Neuron (in vitro differentiated cells): ENCODE data around the gene GNPDA1.

Source experiments
- H2AFZ ChIP-seq: one replicate; pipeline ENCODE4 v1.6.1; 2013; ENCODE audit warnings: low read depth, mild to moderate bottlenecking, inconsistent platforms, low read length, moderate library complexity
- H3K27me3 ChIP-seq: one replicate; pipeline ENCODE4 v1.6.1; 2013; ENCODE audit warnings: low read length; ENCODE audit not compliant: insufficient read depth
- H3K36me3 ChIP-seq: one replicate; pipeline ENCODE4 v1.6.1; 2013; ENCODE audit warnings: low read length; ENCODE audit not compliant: insufficient read depth
- H3K4me1 ChIP-seq: one replicate; pipeline ENCODE4 v1.6.1; 2013; ENCODE audit warnings: low read length; ENCODE audit not compliant: insufficient read depth
- H3K4me3 ChIP-seq: 2 replicates; pipeline ENCODE4 v1.5.1; 2013; ENCODE audit warnings: mild to moderate bottlenecking, low read length, moderate library complexity
- H3K9me3 ChIP-seq: one replicate; pipeline ENCODE4 v1.6.1; 2013; ENCODE audit warnings: low read length

GNPDA1 gene

GRCh38 chr5:141966963-141967333 is 45.9 kb downstream of the GNPDA1 start:
- H3K4me1 ChIP-seq, result peaks cover 13% of the 10 kb centered on the region

GRCh38 chr5:141966275-141966962 is 46.4 kb downstream of the GNPDA1 start:
- peaks cover 13% of the 10 kb centered on the region for H3K4me1 ChIP-seq
- H3K36me3 ChIP-seq, result peaks cover 3% of the 10 kb centered on the region
- no peaks in the 10 kb centered on the region for H3K9me3 ChIP-seq
- no peaks in the 10 kb centered on the region for H3K27me3 ChIP-seq
- H3K4me3 ChIP-seq, result no peak overlapping the region
- no peak overlapping the region for H2AFZ ChIP-seq

More at GRCh38 chr5:141966963-141967333, 45.9 kb downstream of the GNPDA1 start:
- no peak overlapping the region for H2AFZ ChIP-seq
- H3K4me3 ChIP-seq, result no peak overlapping the region
- H3K36me3 ChIP-seq, result peaks cover 3% of the 10 kb centered on the region
- no peaks in the 10 kb centered on the region for H3K27me3 ChIP-seq
- H3K9me3 ChIP-seq, result no peaks in the 10 kb centered on the region

GRCh38 chr5:141965071-141965470 is 47.8 kb downstream of the GNPDA1 start:
- H3K9me3 ChIP-seq, result no peaks in the 10 kb centered on the region
- no peaks in the 10 kb centered on the region for H3K27me3 ChIP-seq
- no peak overlapping the region for H2AFZ ChIP-seq
- no peak overlapping the region for H3K4me3 ChIP-seq
- peaks cover 20% of the 10 kb centered on the region for H3K4me1 ChIP-seq
- H3K36me3 ChIP-seq, result no peaks in the 10 kb centered on the region

GRCh38 chr5:141963701-141964100 is 49.1 kb downstream of the GNPDA1 start:
- Histone ChIP-seq H3K9me3 (no peaks in the 10 kb centered on the region), H3K4me1 (peaks cover 15% of the 10 kb centered on the region), H2AFZ (no peak overlapping the region), H3K36me3 (no peaks in the 10 kb centered on the region), H3K4me3 (no peak overlapping the region), H3K27me3 (no peaks in the 10 kb centered on the region)

GRCh38 chr5:141961466-141961865 is 51.4 kb downstream of the GNPDA1 start:
- Histone ChIP-seq H3K9me3 (no peaks in the 10 kb centered on the region), H3K27me3 (no peaks in the 10 kb centered on the region), H2AFZ (peak overlapping the region; percentile 6), H3K4me1 (peaks cover 11% of the 10 kb centered on the region), H3K4me3 (no peak overlapping the region), H3K36me3 (no peaks in the 10 kb centered on the region)

- Histone ChIP-seq H3K4me1 (peaks cover 11% of the 10 kb centered on the region), H3K4me3 (no peak overlapping the region), H2AFZ (peak overlapping the region; percentile 6), H3K36me3 (no peaks in the 10 kb centered on the region), H3K9me3 (no peaks in the 10 kb centered on the region), H3K27me3 (no peaks in the 10 kb centered on the region)
Measured at GRCh38 chr5:141960449-141961323, 52.1 kb downstream of the GNPDA1 start.

- H3K27me3 ChIP-seq, result no peaks in the 10 kb centered on the region
- H3K9me3 ChIP-seq, result no peaks in the 10 kb centered on the region
- peaks cover 11% of the 10 kb centered on the region for H3K4me1 ChIP-seq
- H2AFZ ChIP-seq, result no peak overlapping the region
- H3K4me3 ChIP-seq, result no peak overlapping the region
- H3K36me3 ChIP-seq, result no peaks in the 10 kb centered on the region
Measured at GRCh38 chr5:141960018-141960417, 52.8 kb downstream of the GNPDA1 start.

GRCh38 chr5:141958546-141959172 is 54.2 kb downstream of the GNPDA1 start:
- H3K9me3 ChIP-seq, result no peaks in the 10 kb centered on the region
- H3K36me3 ChIP-seq, result no peaks in the 10 kb centered on the region
- H3K27me3 ChIP-seq, result no peaks in the 10 kb centered on the region
- H2AFZ ChIP-seq, result no peak overlapping the region
- no peak overlapping the region for H3K4me3 ChIP-seq
- peaks cover 11% of the 10 kb centered on the region for H3K4me1 ChIP-seq

GRCh38 chr5:141958113-141958512 is 54.7 kb downstream of the GNPDA1 start, which contains the start of gene PCDH12:
Gene PCDH12 (minus strand): TSS chr5:141958202. CDS start chr5:141957851, 351 bp downstream.
- H3K4me1 ChIP-seq, result peaks cover 11% of the 10 kb centered on the region
- no peak within 1 kb of the TSS for H2AFZ ChIP-seq
- no peaks in the 10 kb centered on the region for H3K36me3 ChIP-seq
- H3K4me3 ChIP-seq, result no peak within 1 kb of the TSS
- H3K27me3 ChIP-seq, result no peaks in the 10 kb centered on the region
- no peaks in the 10 kb centered on the region for H3K9me3 ChIP-seq

- no peak overlapping the region for H2AFZ ChIP-seq
- H3K9me3 ChIP-seq, result no peaks in the 10 kb centered on the region
- H3K36me3 ChIP-seq, result no peaks in the 10 kb centered on the region
- no peaks in the 10 kb centered on the region for H3K27me3 ChIP-seq
- peaks cover 11% of the 10 kb centered on the region for H3K4me1 ChIP-seq
- no peak overlapping the region for H3K4me3 ChIP-seq
Measured at GRCh38 chr5:141957367-141957996, 55.3 kb downstream of the GNPDA1 start.

- Histone ChIP-seq H3K9me3 (no peaks in the 10 kb centered on the region), H3K36me3 (no peaks in the 10 kb centered on the region), H3K27me3 (no peaks in the 10 kb centered on the region), H3K4me3 (no peak overlapping the region), H3K4me1 (no peaks in the 10 kb centered on the region), H2AFZ (no peak overlapping the region)
Measured at GRCh38 chr5:141954194-141954593, 58.6 kb downstream of the GNPDA1 start.

- Histone ChIP-seq H3K4me3 (no peak overlapping the region), H3K27me3 (no peaks in the 10 kb centered on the region), H3K9me3 (no peaks in the 10 kb centered on the region), H3K36me3 (no peaks in the 10 kb centered on the region), H3K4me1 (no peaks in the 10 kb centered on the region), H2AFZ (no peak overlapping the region)
Measured at GRCh38 chr5:141952020-141952419, 60.8 kb downstream of the GNPDA1 start.
